GM19099 (cell line): ENCODE data around the gene TMEM186.

ENCODE experiments used
- POLR2A ChIP-seq: IDR thresholded peaks from 3 replicates; pipeline ENCODE4 v1.6.1; 2011; ENCODE audit warnings: low read depth; ENCODE audit not compliant: insufficient read length; ENCODE audit errors: extremely low read depth

Gene TMEM186

GRCh38 chr16:8797364-8798173 is at the start of gene TMEM186, which contains the start of gene PMM2:
Gene TMEM186, minus strand, starts transcription at chr16:8797639. Its CDS starts 25 bp downstream, at chr16:8797614.
Gene PMM2, plus strand, starts transcription at chr16:8797839. Its CDS starts 44 bp downstream, at chr16:8797883.
- peak; percentile 93 for TF ChIP-seq POLR2A

- no peak for TF ChIP-seq POLR2A
Observed at GRCh38 chr16:8847145-8847544, 49.7 kb upstream of the TMEM186 start.

- TF ChIP-seq POLR2A = no peak
Observed at GRCh38 chr16:8846401-8846932, 49.0 kb upstream of the TMEM186 start.

GRCh38 chr16:8845699-8846298 is 48.4 kb upstream of the TMEM186 start:
- TF ChIP-seq POLR2A = no peak

GRCh38 chr16:8832717-8833105 is 35.3 kb upstream of the TMEM186 start:
- TF ChIP-seq POLR2A = no peak

- no peak for TF ChIP-seq POLR2A
Observed at GRCh38 chr16:8831871-8832716, 34.7 kb upstream of the TMEM186 start.

- no peak for TF ChIP-seq POLR2A
Observed at GRCh38 chr16:8831450-8831849, 34.0 kb upstream of the TMEM186 start.

- no peak for TF ChIP-seq POLR2A
Observed at GRCh38 chr16:8828541-8829165, 31.2 kb upstream of the TMEM186 start.

GRCh38 chr16:8826278-8826879 is 28.9 kb upstream of the TMEM186 start:
- TF ChIP-seq POLR2A = no peak

- no peak for TF ChIP-seq POLR2A
Observed at GRCh38 chr16:8822403-8822802, 25.0 kb upstream of the TMEM186 start.

GRCh38 chr16:8819411-8820034 is 22.1 kb upstream of the TMEM186 start:
- no peak for TF ChIP-seq POLR2A

- no peak for TF ChIP-seq POLR2A
Observed at GRCh38 chr16:8818504-8819270, 21.2 kb upstream of the TMEM186 start.
